Nucleus accumbens (tissue), 56 donors: ENCODE data around the gene GCDH.
"Not testable (repeated sequence)": the region's sequence is repeated elsewhere in the genome, so short reads cannot be mapped to it uniquely, and the experiment has no call there.

Experiments used
- DNase-seq, 56 donors: peaks; one replicate each; lab custom pipeline; 2025; lab: John Stamatoyannopoulos, UW

The GCDH gene

GRCh38 chr19:12890787-12891552 lies at the start of gene GCDH:
GCDH (plus strand) TSS chr19:12891160; CDS start chr19:12891305, 145 bp downstream.
- peak; percentile 49 to 100 (median 98) for DNase-seq

DNA sequence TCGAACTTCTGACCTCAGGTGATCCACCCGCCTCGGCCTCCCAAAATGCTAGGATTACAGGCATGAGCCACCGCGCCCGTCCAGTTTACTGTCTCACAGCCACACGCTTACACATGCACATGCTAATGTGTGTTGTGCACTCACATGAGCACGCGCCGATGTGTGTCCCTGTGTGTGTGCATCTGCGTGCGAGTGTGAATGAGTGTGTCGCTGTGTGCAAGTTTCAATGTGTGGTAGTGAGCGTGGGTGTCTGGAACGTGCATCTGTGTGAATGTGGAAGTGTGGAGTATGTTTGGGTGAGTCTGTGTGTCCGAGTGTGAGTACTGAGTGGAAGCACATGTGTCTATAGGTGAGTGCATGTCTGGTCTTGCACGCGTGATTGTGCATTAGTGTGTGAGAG lies 48.4 kb upstream of the GCDH start:
- DNase-seq, result no peak

DNA sequence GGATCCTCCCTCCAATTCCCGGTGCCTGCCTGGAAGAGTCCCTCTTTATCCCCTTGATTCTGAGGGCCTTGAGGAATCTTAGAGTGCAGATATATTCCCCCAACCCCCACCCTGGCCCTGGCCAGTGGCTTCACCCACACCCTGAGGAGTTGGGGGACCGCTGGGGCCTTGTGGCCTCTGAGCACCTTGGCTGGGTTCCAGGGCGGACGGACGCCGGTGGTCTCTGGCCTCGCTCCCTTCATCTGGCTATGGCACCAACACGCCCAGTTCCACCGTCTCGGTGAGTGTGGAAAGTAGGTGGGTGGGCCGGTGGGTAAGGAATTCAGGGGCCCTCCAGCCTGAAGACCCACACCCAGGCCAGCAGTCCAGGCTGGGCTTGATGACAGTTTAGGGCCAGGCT lies 47.6 kb upstream of the GCDH start:
- no peak for DNase-seq

DNA sequence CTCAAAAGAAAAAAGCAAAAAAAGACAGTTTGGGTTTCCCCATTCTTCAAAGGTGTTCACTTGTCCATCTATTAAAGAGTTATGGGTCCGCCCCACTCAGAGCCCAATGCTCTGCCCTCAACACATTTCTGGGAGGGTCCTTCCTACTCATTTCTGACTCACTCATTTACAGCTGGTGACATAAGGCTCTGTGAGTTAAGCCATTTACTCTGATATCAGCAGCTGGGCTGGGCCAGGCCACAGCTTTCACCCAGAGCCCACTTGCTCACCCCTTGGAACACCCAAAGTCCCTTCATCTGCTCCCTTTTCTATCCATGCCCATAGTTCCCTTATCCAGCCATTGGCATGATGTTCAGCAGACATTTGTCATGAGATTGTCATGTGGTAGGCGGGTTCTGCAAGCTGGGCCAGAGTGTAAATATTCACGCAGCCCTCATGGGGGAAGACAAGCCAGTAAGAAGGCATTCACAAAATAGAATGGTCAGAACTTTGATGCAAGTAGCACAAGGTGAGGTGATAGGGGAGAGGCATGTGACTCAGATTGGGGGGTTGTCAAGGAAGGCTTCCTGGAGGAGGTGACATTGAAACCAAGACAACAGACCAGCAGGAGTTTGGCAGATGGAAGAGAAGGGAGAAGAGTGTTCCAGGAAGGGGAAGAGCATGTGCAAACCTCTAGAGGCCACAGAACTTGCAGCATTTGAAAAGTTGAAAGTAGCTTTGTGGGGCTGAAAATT lies 46.8 kb upstream of the GCDH start:
- no peak for DNase-seq

- DNase-seq, result not testable (repeated sequence)
Observed at GRCh38 chr19:12846613-12847012, 44.3 kb upstream of the GCDH start.

- peak in 51 of 56 donors; percentile 6 to 91 (median 66) for DNase-seq
Observed at GRCh38 chr19:12847159-12848139, 43.5 kb upstream of the GCDH start.

DNA sequence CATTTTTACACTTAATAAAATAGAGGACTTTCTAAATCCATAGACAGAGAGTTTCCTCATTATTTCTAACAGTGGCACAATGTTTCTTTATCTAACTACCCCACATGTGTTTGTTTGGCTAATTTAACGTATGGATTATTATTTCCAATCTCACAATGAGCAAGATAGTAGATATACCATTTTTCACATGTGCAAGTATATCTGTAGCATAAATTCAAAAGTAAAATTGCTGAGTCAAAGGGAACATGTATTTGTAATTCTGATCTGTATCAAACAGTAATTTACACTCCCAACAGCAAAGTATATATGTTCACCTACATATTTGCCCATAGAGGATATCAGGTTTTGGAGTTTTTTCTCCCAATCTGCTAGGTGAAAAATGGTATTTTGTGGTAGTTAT lies 34.3 kb upstream of the GCDH start:
- DNase-seq, result no peak

DNA sequence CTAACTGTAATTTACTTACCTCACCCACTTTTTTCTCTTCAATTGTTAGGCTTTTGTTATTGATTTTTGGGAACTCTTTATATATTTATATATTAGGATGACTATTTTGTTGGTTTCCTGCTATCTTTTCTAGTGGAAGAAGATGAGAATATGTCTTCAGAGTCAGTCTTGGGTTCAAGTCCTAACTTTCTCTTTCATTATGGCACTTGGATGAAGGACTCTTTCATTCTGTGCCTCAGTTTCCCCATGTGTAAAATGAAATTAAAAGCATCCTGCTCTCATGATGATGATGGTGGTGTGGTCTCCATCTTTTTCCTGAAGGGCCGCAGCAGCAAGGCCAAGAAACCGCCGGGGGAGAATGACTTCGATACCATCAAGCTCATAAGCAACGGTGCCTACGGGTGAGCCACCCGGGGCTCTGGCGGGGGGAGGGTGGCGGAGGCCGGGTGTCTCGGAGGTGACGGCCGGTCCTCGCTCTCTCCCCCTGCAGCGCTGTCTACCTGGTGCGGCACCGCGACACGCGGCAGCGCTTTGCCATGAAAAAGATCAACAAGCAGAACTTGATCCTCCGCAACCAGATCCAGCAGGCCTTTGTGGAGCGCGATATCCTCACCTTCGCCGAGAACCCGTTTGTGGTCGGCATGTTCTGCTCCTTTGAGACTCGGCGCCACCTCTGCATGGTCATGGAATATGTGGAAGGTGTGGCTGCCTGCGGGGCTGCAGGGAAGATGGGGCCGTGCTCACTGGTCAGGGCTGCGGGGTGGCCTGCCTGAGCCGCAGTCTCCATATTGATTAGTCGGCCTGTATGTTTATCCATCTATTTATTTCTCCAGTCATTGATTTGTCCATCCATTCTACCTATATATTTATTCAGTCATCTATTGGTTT lies 32.7 kb upstream of the GCDH start:
- no peak for DNase-seq

DNA sequence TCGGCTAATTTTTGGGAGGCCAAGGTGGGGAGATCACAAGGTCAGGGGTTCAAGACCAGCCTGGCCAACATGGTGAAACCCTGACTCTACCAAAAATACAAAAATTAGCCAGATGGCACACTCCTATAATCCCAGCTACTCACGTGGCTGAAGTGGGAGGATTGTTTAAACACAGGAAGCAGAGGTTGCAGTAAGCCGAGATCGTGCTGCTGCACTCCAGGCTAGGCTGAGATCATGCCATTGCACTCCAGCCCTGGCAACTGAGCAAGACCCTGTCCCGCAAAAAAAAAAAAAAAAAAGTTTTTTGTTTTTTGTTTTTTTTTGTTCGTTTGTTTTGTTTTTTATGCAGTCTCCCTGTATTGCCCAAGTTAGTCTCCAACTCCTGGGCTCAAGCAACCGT lies 31.4 kb upstream of the GCDH start:
- DNase-seq, result no peak

DNA sequence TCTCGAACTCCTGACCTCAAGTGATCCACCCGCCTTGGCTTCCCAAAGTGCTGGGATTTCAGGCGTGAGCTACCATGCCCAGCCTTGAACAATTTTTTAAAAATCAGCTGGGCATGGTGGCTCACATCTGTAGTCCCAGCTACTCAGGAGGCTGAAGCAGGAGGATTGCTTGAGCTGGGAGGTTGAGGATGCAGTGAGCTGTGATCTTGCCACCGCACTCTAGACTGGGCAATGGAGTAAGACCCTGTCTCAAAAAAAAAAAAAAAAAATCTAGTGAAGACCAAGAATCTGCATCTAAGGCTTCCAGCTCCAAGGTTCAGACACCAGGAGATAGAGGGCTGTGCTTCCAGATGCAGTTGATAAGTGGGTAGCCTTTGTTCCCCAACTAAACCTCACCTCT lies 26.8 kb upstream of the GCDH start:
- no peak for DNase-seq

- no peak for DNase-seq
Observed at GRCh38 chr19:12864721-12865715, 25.9 kb upstream of the GCDH start.

- DNase-seq, result no peak
Observed at GRCh38 chr19:12865746-12866415, 25.1 kb upstream of the GCDH start.

DNA sequence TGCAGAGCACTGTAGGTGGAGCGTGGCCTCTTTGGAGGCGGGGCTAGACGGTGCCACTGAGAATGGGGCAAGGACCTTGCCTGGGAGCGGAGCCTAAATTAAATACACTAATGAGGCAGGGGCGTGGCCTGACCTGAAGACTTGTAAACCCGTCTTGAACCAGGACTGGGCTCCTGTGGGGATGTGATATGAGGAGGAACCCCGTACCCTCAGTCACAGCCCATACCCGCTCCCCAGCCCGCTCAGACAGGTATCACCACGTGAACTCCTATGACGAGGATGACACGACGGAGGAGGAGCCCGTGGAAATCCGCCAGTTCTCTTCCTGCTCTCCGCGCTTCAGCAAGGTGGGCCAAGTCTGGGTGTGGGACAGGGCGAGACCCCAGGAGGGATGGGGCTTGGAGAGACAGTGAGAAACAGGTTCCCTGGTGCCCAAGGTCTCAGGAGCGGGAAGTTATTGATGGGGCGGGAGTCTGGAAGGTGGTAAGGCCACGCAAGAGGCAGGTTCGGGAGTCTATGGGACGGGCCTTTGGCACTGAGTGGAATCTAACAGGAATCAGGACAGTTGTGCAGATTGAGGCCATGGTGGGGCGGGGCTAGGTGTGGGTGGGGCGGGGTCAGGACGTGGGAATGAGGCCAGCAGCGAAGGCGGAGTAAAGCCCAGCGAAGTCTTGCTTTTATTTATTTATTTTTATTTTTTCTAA lies 24.4 kb upstream of the GCDH start:
- DNase-seq, result no peak

- peak in 10 of 56 donors; percentile 2 to 45 (median 12) for DNase-seq
Observed at GRCh38 chr19:12867120-12868099, 23.6 kb upstream of the GCDH start.

GRCh38 chr19:12868540-12869112 lies 22.3 kb upstream of the GCDH start:
- peak in 1 of 56 donors; percentile 9 for DNase-seq

- DNase-seq, result no peak
Observed at GRCh38 chr19:12871681-12872080, 19.3 kb upstream of the GCDH start.
